ENCODE results near the gene ZNF346.
A peak's percentile ranks its signal among the peaks of the same experiment; 100 is the strongest.

Gene ZNF346

GRCh38 chr5:177066224-177066623 lies 43.7 kb downstream of the ZNF346 start:
- no peak for DNase-seq (ENCODE audit: low read depth in 1 of 2, low spot score in 1 of 2)

GRCh38 chr5:177067503-177067902 lies 45.0 kb downstream of the ZNF346 start:
- no peak for DNase-seq (ENCODE audit: low read depth in 1 of 2, low spot score in 1 of 2)

- DNase-seq (ENCODE audit: low read depth in 1 of 2, low spot score in 1 of 2) = no peak
These were observed 48.2 kb downstream of the ZNF346 start for GRCh38 chr5:177070536-177071191.

- peak in 1 of 2 donors; percentile 26 for DNase-seq (ENCODE audit: low read depth in 1 of 2, low spot score in 1 of 2)
These were observed 49.3 kb downstream of the ZNF346 start for GRCh38 chr5:177071666-177072385.

GRCh38 chr5:177077335-177077734 lies 54.8 kb downstream of the ZNF346 start:
- no peak for DNase-seq (ENCODE audit: low read depth in 1 of 2, low spot score in 1 of 2)

GRCh38 chr5:177079606-177080005 lies 57.1 kb downstream of the ZNF346 start:
- DNase-seq (ENCODE audit: low read depth in 1 of 2, low spot score in 1 of 2) = no peak

- no peak for DNase-seq (ENCODE audit: low read depth in 1 of 2, low spot score in 1 of 2)
These were observed 57.8 kb downstream of the ZNF346 start for GRCh38 chr5:177080265-177080664.

- no peak for DNase-seq (ENCODE audit: low read depth in 1 of 2, low spot score in 1 of 2)
These were observed 59.4 kb downstream of the ZNF346 start for GRCh38 chr5:177081859-177082258.

- no peak for DNase-seq (ENCODE audit: low read depth in 1 of 2, low spot score in 1 of 2)
These were observed 60.9 kb downstream of the ZNF346 start for GRCh38 chr5:177083357-177083756.

- DNase-seq (ENCODE audit: low read depth in 1 of 2, low spot score in 1 of 2) = no peak
These were observed 61.7 kb downstream of the ZNF346 start for GRCh38 chr5:177084175-177084574.

GRCh38 chr5:177085985-177086653 lies 63.6 kb downstream of the ZNF346 start:
- no peak for DNase-seq (ENCODE audit: low read depth in 1 of 2, low spot score in 1 of 2)

- DNase-seq (ENCODE audit: low read depth in 1 of 2, low spot score in 1 of 2) = peak; percentile 16 to 49
These were observed 64.3 kb downstream of the ZNF346 start, which contains the start of gene FGFR4 for GRCh38 chr5:177086654-177087397. TSS of gene FGFR4 (plus strand) at chr5:177086915. CDS start at chr5:177089603, 2,688 bp downstream.

- no peak for DNase-seq (ENCODE audit: low read depth in 1 of 2, low spot score in 1 of 2)
These were observed 65.0 kb downstream of the ZNF346 start for GRCh38 chr5:177087398-177088005.

GRCh38 chr5:177089127-177089526 lies 66.6 kb downstream of the ZNF346 start:
- DNase-seq (ENCODE audit: low read depth in 1 of 2, low spot score in 1 of 2) = no peak

GRCh38 chr5:177089825-177090641 lies 67.5 kb downstream of the ZNF346 start:
- no peak for DNase-seq (ENCODE audit: low read depth in 1 of 2, low spot score in 1 of 2)

- DNase-seq (ENCODE audit: low read depth in 1 of 2, low spot score in 1 of 2) = no peak
These were observed 68.3 kb downstream of the ZNF346 start for GRCh38 chr5:177090813-177091212.

GRCh38 chr5:177091232-177091631 lies 68.7 kb downstream of the ZNF346 start:
- no peak for DNase-seq (ENCODE audit: low read depth in 1 of 2, low spot score in 1 of 2)

- no peak for DNase-seq (ENCODE audit: low read depth in 1 of 2, low spot score in 1 of 2)
These were observed 69.9 kb downstream of the ZNF346 start for GRCh38 chr5:177092178-177093081.

GRCh38 chr5:177093082-177093712 lies 70.7 kb downstream of the ZNF346 start:
- no peak for DNase-seq (ENCODE audit: low read depth in 1 of 2, low spot score in 1 of 2)
